Measurements from ENCODE around the gene RBPMS2. TPM values are rescaled to one million over a fixed set of nuclear protein-coding genes. Genes with fewer than 3 reads are reported as not detected.
A peak's percentile ranks its signal among the peaks of the same experiment; 100 is the strongest.

Gene RBPMS2
- total and polyA plus RNA-seq, 2 of the 4 experiments (the other 2 are of a cell fraction) = 2.8 TPM; not detected in 1

DNA sequence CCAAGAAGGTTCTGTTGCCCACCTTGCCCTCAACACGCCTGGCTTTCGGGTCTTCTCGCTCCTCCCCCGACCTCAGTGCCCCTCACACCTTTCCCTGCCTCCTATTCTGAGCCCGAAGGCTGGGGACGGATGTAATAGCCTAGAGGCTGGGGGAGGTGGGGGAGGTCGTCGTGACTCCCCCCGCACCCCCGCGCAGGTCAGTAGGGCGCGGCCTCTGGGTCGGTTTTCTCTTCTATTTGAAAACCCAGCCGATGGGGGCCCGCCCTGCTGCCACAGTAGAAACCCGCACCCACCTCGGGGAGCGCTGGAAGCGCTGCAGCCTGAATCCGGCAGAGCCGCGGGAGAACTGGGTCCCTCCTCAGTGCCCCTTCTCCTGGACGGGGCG, 1.0 kb upstream of the RBPMS2 start:
- Histone ChIP-seq H3K79me1 (ENCODE audit: low read depth in 1 of 2, low read length in 2 of 2) (peaks cover 0 to 10% of the 10 kb centered on the region in 2 experiments; a peak in 1 of 4 replicates), H3K27ac (ENCODE audit: insufficient read depth, low read length) (no peak overlapping the region), H2BK15ac (ENCODE audit: low read depth, low read length) (no peak overlapping the region; the same call in 2 of the 3 replicates), H2AK5ac (ENCODE audit: low read depth, low read length) (peak overlapping the region; percentile 70), H3K4me3 (ENCODE audit: insufficient read depth, low read depth, low read length) (0 out of 2 replicates have a peak overlapping the region, but pooled peaks have one; percentile 61), H3K9me1 (ENCODE audit: insufficient read depth, low read length) (peaks cover 3% of the 10 kb centered on the region), H3K4me1 (ENCODE audit: control insufficient read depth, insufficient read depth, low read length) (no peaks in the 10 kb centered on the region; the same call in 1 of the 2 replicates), H2BK120ac (ENCODE audit: low read depth, low read length) (no peak overlapping the region; the same call in 1 of the 2 replicates), H3K23ac (ENCODE audit: low read depth, low read length) (peak overlapping the region; percentile 75; the same call in 1 of the 2 replicates), H4K20me1 (ENCODE audit: insufficient read depth, low read length) (no peaks in the 10 kb centered on the region), H2BK5ac (ENCODE audit: low read depth, low read length, poor library complexity, severe bottlenecking) (no peak overlapping the region), H2BK20ac (ENCODE audit: low read depth, low read length) (no peak overlapping the region), H3K36me3 (ENCODE audit: control insufficient read depth, insufficient read depth, low read length) (no peaks in the 10 kb centered on the region), H3K4ac (ENCODE audit: low read depth, low read length) (peak overlapping the region; percentile 69), H3K18ac (ENCODE audit: low read depth, low read length) (no peak overlapping the region), H3K9me3 (ENCODE audit: control insufficient read depth, insufficient read depth, low read length) (no peaks in the 10 kb centered on the region), H3K9ac (ENCODE audit: low read depth, low read length) (no peak overlapping the region), H2AK9ac (replicated peaks; ENCODE audit: low read depth, low read length, poor library complexity) (peak overlapping the region; percentile 91), H3K56ac (ENCODE audit: extremely low read depth, insufficient read depth, low read length) (no peak overlapping the region; the same call in 1 of the 2 replicates), H4K91ac (ENCODE audit: insufficient read depth, low read depth, low read length) (no peak overlapping the region), H3K14ac (replicated peaks; ENCODE audit: low read depth, low read length) (peak overlapping the region; percentile 78), H2AFZ (replicated peaks; ENCODE audit: low read length, poor library complexity) (peak overlapping the region; percentile 83), H4K5ac (ENCODE audit: low read depth, low read length) (no peak overlapping the region; the same call in 1 of the 2 replicates), H3K4me2 (ENCODE audit: low read depth, low read length) (peak overlapping the region; percentile 64; the same call in 1 of the 2 replicates), H3K27me3 (ENCODE audit: control insufficient read depth, insufficient read depth, low read length) (peaks cover 16% of the 10 kb centered on the region), H4K8ac (ENCODE audit: low read depth in 2 of 2, low read length in 2 of 2) (peak overlapping the region; percentile 4 to 54; a peak in 2 of 4 replicates)
- ATAC-seq (ENCODE audit: low read depth) (no peak), DNase-seq (no peak)
- dilution Hi-C loops (cut with HindIII; ENCODE audit: low sequenced_read_pairs, unreplicated experiment) (no loop called here), intact Hi-C loops (cut with micrococcal nuclease) (no loop called here), in situ Hi-C loops (cut with MboI; ENCODE audit: low sequenced_read_pairs) (no loop called here)
- POLR2A ChIA-PET (ENCODE audit: unreplicated experiment) = no interaction called here
- CTCF ChIA-PET = no interaction called here
- no peak for TF ChIP-seq MAZ (IDR thresholded peaks at IDR 0.05; ENCODE audit: borderline replicate concordance, low read depth, low read length)
- no peak for TF ChIP-seq RFX5 (IDR thresholded peaks at IDR 0.05; ENCODE audit: low read depth, low read length)
- TF ChIP-seq, protein P1, sequence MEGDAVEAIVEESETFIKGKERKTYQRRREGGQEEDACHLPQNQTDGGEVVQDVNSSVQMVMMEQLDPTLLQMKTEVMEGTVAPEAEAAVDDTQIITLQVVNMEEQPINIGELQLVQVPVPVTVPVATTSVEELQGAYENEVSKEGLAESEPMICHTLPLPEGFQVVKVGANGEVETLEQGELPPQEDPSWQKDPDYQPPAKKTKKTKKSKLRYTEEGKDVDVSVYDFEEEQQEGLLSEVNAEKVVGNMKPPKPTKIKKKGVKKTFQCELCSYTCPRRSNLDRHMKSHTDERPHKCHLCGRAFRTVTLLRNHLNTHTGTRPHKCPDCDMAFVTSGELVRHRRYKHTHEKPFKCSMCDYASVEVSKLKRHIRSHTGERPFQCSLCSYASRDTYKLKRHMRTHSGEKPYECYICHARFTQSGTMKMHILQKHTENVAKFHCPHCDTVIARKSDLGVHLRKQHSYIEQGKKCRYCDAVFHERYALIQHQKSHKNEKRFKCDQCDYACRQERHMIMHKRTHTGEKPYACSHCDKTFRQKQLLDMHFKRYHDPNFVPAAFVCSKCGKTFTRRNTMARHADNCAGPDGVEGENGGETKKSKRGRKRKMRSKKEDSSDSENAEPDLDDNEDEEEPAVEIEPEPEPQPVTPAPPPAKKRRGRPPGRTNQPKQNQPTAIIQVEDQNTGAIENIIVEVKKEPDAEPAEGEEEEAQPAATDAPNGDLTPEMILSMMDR (conservative IDR thresholded peaks at IDR 0.05; ENCODE audit: low read depth, low read length) = no peak
- TF ChIP-seq, protein P2, sequence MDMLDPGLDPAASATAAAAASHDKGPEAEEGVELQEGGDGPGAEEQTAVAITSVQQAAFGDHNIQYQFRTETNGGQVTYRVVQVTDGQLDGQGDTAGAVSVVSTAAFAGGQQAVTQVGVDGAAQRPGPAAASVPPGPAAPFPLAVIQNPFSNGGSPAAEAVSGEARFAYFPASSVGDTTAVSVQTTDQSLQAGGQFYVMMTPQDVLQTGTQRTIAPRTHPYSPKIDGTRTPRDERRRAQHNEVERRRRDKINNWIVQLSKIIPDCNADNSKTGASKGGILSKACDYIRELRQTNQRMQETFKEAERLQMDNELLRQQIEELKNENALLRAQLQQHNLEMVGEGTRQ (IDR thresholded peaks at IDR 0.05; ENCODE audit: low read depth, low read length) = no peak
- TF ChIP-seq, protein P3, sequence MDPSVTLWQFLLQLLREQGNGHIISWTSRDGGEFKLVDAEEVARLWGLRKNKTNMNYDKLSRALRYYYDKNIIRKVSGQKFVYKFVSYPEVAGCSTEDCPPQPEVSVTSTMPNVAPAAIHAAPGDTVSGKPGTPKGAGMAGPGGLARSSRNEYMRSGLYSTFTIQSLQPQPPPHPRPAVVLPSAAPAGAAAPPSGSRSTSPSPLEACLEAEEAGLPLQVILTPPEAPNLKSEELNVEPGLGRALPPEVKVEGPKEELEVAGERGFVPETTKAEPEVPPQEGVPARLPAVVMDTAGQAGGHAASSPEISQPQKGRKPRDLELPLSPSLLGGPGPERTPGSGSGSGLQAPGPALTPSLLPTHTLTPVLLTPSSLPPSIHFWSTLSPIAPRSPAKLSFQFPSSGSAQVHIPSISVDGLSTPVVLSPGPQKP (IDR thresholded peaks at IDR 0.05; ENCODE audit: borderline replicate concordance, low read depth, low read length) = no peak
- no peak for TF ChIP-seq NFE2L2 (IDR thresholded peaks at IDR 0.05; ENCODE audit: low read depth, low read length)
- TF ChIP-seq POLR2A (IDR thresholded peaks at IDR 0.05; ENCODE audit: low read depth, low read length) = no peak
- TF ChIP-seq CHD1 (IDR thresholded peaks at IDR 0.05; ENCODE audit: low read depth, low read length) = no peak
- no peak for TF ChIP-seq MXI1 (IDR thresholded peaks at IDR 0.05; ENCODE audit: borderline replicate concordance, low read depth, low read length)
- no peak for TF ChIP-seq BHLHE40 (IDR thresholded peaks at IDR 0.05; ENCODE audit: low read depth, low read length)
- no peak for TF ChIP-seq FOS (IDR thresholded peaks at IDR 0.05; ENCODE audit: low read depth, low read length)
- TF ChIP-seq RCOR1 (IDR thresholded peaks at IDR 0.05; ENCODE audit: insufficient replicate concordance, low read length) = no peak
- TF ChIP-seq MAFK (IDR thresholded peaks at IDR 0.05; ENCODE audit: low read depth, low read length) = no peak
- TF ChIP-seq RAD21 (IDR thresholded peaks at IDR 0.05; ENCODE audit: low read length) = no peak
- TF ChIP-seq CEBPB (IDR thresholded peaks at IDR 0.05; ENCODE audit: low read depth, low read length) = no peak
- no peak for TF ChIP-seq SMC3 (IDR thresholded peaks at IDR 0.05; ENCODE audit: low read depth, low read length)
- BruUV-seq (replicated peaks) = no TSS peak
- 46% methylated on average over 9 of the region's 25 CpGs; no CpG with 5 or more reads in 1 of the 2 experiments for WGBS, 2 experiments (ENCODE audit: extremely low coverage in 2 of 2, insufficient read length in 1 of 2)

Measured in IMR-90 (cell line).